GM12878 (cell line): ENCODE measurements around the gene NINL. TPM values are rescaled to one million over a fixed set of nuclear protein-coding genes. Genes with fewer than 3 reads are reported as not detected.

Source experiments
- ATAC-seq: fragments of 200-7000 bp; cut with Tn5 transposase; 3 replicates; pipeline ENCODE4 v1.9.1; 2020; ENCODE audit warnings: mild to moderate bottlenecking, moderate library complexity
- BruUV-seq: library from RNA; stranded (reverse); fragments of 400-500 nt; replicated peaks from 2 replicates; lab custom pipeline; 2021; lab: Mats Ljungman, UMichigan
- CTCF ChIA-PET: fragments of 300-600 bp; sonication (Branson Sonifier 250); formaldehyde crosslinking; extraction: SDS; loops from one replicate; lab custom pipeline; 2021; ENCODE audit warnings: inconsistent platforms; lab: Yijun Ruan, JAX
- POLR2A ChIA-PET: fragments of 350-600 bp; formaldehyde crosslinking; extraction: SDS; loops from one replicate; lab custom pipeline; 2021; ENCODE audit warnings: inconsistent platforms; lab: Charles Lee
- RAD21 ChIA-PET: fragments of 300-600 bp; sonication (Branson Sonifier 250); formaldehyde crosslinking; loops from one replicate; lab custom pipeline; 2023; ENCODE audit warnings: antibody characterized with exemption; ENCODE audit not compliant: unreplicated experiment; lab: Charles Lee
- SMC1A ChIA-PET: fragments of 300-600 bp; sonication (Branson Sonifier 250); formaldehyde crosslinking; loops from one replicate; lab custom pipeline; 2023; ENCODE audit not compliant: unreplicated experiment, uncharacterized antibody; lab: Charles Lee
- DNase-seq: peaks from one replicate; pipeline ENCODE4 v3.0.0-alpha.2; 2011; ENCODE audit warnings: low read depth, low spot score
- FAIRE-seq: peaks from 3 replicates; lab custom pipeline; 2011; peaks lifted over from hg19 to GRCh38; lab: Jason Lieb, UNC
- H2AFZ ChIP-seq: 2 replicates; pipeline ENCODE4 v1.6.0; 2011; ENCODE audit warnings: low read depth, low read length, control low read depth; ENCODE audit not compliant: control insufficient read depth
- H3K27ac ChIP-seq: 2 replicates; pipeline ENCODE4 v1.5.1; 2011; ENCODE audit warnings: control low read depth; ENCODE audit not compliant: control insufficient read depth, insufficient read depth
- H3K27me3 ChIP-seq, 2 experiments: replicated peaks in 1 of 2; 2 replicates each; pipeline versions ENCODE4 v1.6.0 to v1.6.1; 2011; ENCODE audit warnings: low read length in 1 of 2; ENCODE audit not compliant: control insufficient read depth in 2 of 2, insufficient read depth in 2 of 2
- H3K36me3 ChIP-seq, 2 experiments: 2 replicates each; pipeline ENCODE4 v1.5.1; 2011; ENCODE audit warnings: low read length in 1 of 2; ENCODE audit not compliant: control insufficient read depth in 2 of 2, insufficient read depth in 2 of 2
- H3K4me1 ChIP-seq: 2 replicates; pipeline ENCODE4 v1.6.1; 2011; ENCODE audit warnings: mild to moderate bottlenecking, low read length, moderate library complexity, mixed read lengths; ENCODE audit not compliant: control insufficient read depth, insufficient read depth
- H3K4me2 ChIP-seq: 2 replicates; pipeline ENCODE4 v1.6.0; 2011; ENCODE audit warnings: control low read depth; ENCODE audit not compliant: control insufficient read depth, insufficient read depth
- H3K4me3 ChIP-seq: fragments of 200-600 bp; sonication (generic); 2 replicates; pipeline ENCODE4 v1.5.1; 2016
- H3K79me2 ChIP-seq: 2 replicates; pipeline ENCODE4 v1.6.0; 2011; ENCODE audit warnings: low read length; ENCODE audit not compliant: control insufficient read depth, insufficient read depth
- H3K9ac ChIP-seq: 2 replicates; pipeline ENCODE4 v1.8.0; 2011; ENCODE audit warnings: low read length, control low read depth, mixed read lengths; ENCODE audit not compliant: control insufficient read depth, insufficient read depth
- H3K9me3 ChIP-seq: replicated peaks from 3 replicates; pipeline ENCODE4 v1.5.1; 2011; ENCODE audit warnings: mild to moderate bottlenecking, low read length; ENCODE audit not compliant: control insufficient read depth, insufficient read depth
- H4K20me1 ChIP-seq: 2 replicates; pipeline ENCODE4 v1.6.0; 2011; ENCODE audit not compliant: control insufficient read depth, insufficient read depth
- CHD4 ChIP-seq: fragments of 200-600 bp; sonication (generic); IDR thresholded peaks from 2 replicates; pipeline ENCODE4 v1.6.1; 2016; ENCODE audit warnings: mild to moderate bottlenecking
- ELK1 ChIP-seq: IDR thresholded peaks from 2 replicates; pipeline ENCODE4 v1.6.1; 2012; ENCODE audit warnings: low read depth, low read length, improper control_type of control experiment
- KAT2A ChIP-seq: conservative IDR thresholded peaks from 2 replicates; pipeline ENCODE4 v1.6.1; 2011; ENCODE audit warnings: low read depth, low read length; ENCODE audit not compliant: control insufficient read depth
- POU2F2 ChIP-seq: IDR thresholded peaks from 3 replicates; pipeline ENCODE4 v1.6.1; 2011; ENCODE audit warnings: low read depth, mild to moderate bottlenecking, low read length, borderline replicate concordance
- STAT3 ChIP-seq: IDR thresholded peaks from 2 replicates; pipeline ENCODE4 v1.6.1; 2011; ENCODE audit warnings: low read depth, low read length, improper control_type of control experiment
- TARDBP ChIP-seq: IDR thresholded peaks from 2 replicates; pipeline ENCODE4 v1.6.1; 2016; ENCODE audit warnings: borderline replicate concordance
- WRNIP1 ChIP-seq: IDR thresholded peaks from 2 replicates; pipeline ENCODE4 v1.6.1; 2011; ENCODE audit warnings: low read depth, low read length, improper control_type of control experiment, borderline replicate concordance
- ZBTB11 ChIP-seq: fragments of 450-650 bp; formaldehyde crosslinking; IDR thresholded peaks from 2 replicates; pipeline ENCODE4 v1.5.0; 2022; ENCODE audit warnings: mild to moderate bottlenecking, missing genetic modification characterization
- ZZZ3 ChIP-seq: IDR thresholded peaks from 2 replicates; pipeline ENCODE4 v1.6.1; 2011; ENCODE audit warnings: low read depth; ENCODE audit not compliant: control insufficient read depth, insufficient read length
- WGBS: methylation state at CpG from one replicate; pipeline ENCODE4 v1.1.6; 2016; ENCODE audit warnings: low lambda C conversion rate; ENCODE audit not compliant: insufficient replicate concordance, insufficient coverage; ENCODE audit errors: missing lambda C conversion rate; 5-methylcytosine and 5-hydroxymethylcytosine counted together
- in situ Hi-C: fragments of 300-500 bp; cut with MboI; formaldehyde crosslinking; loops from 9 replicates; pipeline ENCODE4 v1.14.3; 2018; ENCODE audit warnings: mixed read lengths
- intact Hi-C: fragments of 100-400 bp; cut with micrococcal nuclease; formaldehyde crosslinking; loops from one replicate; pipeline ENCODE4 v1.14.2; 2022; ENCODE audit not compliant: unreplicated experiment
- polyA plus RNA-seq, 11 experiments: library from polyadenylated mRNA; depleted of rRNA in 4 of 11; unstranded in 6 of 11; stranded (reverse) in 5 of 11; fragments of >200 nt; fragmentation: Nextera tagmentation in 4 of 11; fragmentation: Illumina TruSeq in 1 of 11; extraction: Ambion mirVana in 4 of 11; extraction: Trizol in 1 of 11; gene quantifications; 1 replicate in 1 of 11; 2 replicates in 10 of 11; pipeline versions ENCODE4 v1.2.1 to v1.2.3, GENCODE V29; 2011 to 2016; ENCODE audit warnings: inconsistent platforms in 2 of 11, missing spikeins in 2 of 11, low read depth in 1 of 11
- total RNA-seq, 4 experiments: library from RNA; depleted of rRNA in 3 of 4; stranded (reverse); fragments of >200 nt in 3 of 4; fragmentation: Illumina TruSeq in 1 of 4; extraction: Trizol in 1 of 4; gene quantifications; 2 replicates each; pipeline versions ENCODE4 v1.2.1 to v1.2.3, GENCODE V29; 2013 to 2021
- TF ChIP-seq, protein P1 (sequence below): IDR thresholded peaks from 2 replicates; pipeline ENCODE4 v1.6.1; 2012; ENCODE audit warnings: mild to moderate bottlenecking, low read depth, low read length
- TF ChIP-seq, protein P2 (sequence below): IDR thresholded peaks from 2 replicates; pipeline ENCODE4 v1.6.1; 2011; ENCODE audit warnings: borderline replicate concordance, low read depth, mild to moderate bottlenecking, moderate library complexity, mixed read lengths, low read length; ENCODE audit not compliant: insufficient read depth; ENCODE audit errors: extremely low read length
- TF ChIP-seq, protein P3 (sequence below): fragments of 450-650 bp; IDR thresholded peaks from 2 replicates; pipeline ENCODE4 v1.6.1; 2018; ENCODE audit warnings: borderline replicate concordance, mild to moderate bottlenecking; ENCODE audit not compliant: partially characterized antibody

NINL gene
- total and polyA plus RNA-seq, 10 of the 15 experiments (the other 5 are each of a cell fraction or from before 2014, with no cell fraction given): 0.04 to 0.77 (median 0.23) TPM; not detected in 1

GRCh38 chr20:25605148-25605547 is 19.8 kb upstream of the NINL start:
- Histone ChIP-seq H2AFZ (no peak overlapping the region), H3K9ac (no peak overlapping the region), H3K4me1 (no peaks in the 10 kb centered on the region), H3K27me3 (no peaks in the 10 kb centered on the region), H3K79me2 (no peaks in the 10 kb centered on the region), H3K27ac (no peak overlapping the region), H4K20me1 (no peaks in the 10 kb centered on the region), H3K9me3 (no peaks in the 10 kb centered on the region), H3K36me3 (no peaks in the 10 kb centered on the region), H3K4me2 (no peak overlapping the region), H3K4me3 (no peak overlapping the region)
- CTCF ChIA-PET: no interaction called here
- SMC1A ChIA-PET: no interaction called here
- POLR2A ChIA-PET: no interaction called here
- ATAC-seq (no peak), DNase-seq (no peak), FAIRE-seq (no peak)
- intact Hi-C loops: no loop called here
- no TSS peak for BruUV-seq
- WGBS: 73% methylated on average over 7 of the region's 7 CpGs
- in situ Hi-C loops: loop anchor here (25.0 kb wide), 1 partner anchor 557 kb away; no protein-coding TSS in a partner anchor
- RAD21 ChIA-PET: no interaction called here
- TF ChIP-seq, protein P1, sequence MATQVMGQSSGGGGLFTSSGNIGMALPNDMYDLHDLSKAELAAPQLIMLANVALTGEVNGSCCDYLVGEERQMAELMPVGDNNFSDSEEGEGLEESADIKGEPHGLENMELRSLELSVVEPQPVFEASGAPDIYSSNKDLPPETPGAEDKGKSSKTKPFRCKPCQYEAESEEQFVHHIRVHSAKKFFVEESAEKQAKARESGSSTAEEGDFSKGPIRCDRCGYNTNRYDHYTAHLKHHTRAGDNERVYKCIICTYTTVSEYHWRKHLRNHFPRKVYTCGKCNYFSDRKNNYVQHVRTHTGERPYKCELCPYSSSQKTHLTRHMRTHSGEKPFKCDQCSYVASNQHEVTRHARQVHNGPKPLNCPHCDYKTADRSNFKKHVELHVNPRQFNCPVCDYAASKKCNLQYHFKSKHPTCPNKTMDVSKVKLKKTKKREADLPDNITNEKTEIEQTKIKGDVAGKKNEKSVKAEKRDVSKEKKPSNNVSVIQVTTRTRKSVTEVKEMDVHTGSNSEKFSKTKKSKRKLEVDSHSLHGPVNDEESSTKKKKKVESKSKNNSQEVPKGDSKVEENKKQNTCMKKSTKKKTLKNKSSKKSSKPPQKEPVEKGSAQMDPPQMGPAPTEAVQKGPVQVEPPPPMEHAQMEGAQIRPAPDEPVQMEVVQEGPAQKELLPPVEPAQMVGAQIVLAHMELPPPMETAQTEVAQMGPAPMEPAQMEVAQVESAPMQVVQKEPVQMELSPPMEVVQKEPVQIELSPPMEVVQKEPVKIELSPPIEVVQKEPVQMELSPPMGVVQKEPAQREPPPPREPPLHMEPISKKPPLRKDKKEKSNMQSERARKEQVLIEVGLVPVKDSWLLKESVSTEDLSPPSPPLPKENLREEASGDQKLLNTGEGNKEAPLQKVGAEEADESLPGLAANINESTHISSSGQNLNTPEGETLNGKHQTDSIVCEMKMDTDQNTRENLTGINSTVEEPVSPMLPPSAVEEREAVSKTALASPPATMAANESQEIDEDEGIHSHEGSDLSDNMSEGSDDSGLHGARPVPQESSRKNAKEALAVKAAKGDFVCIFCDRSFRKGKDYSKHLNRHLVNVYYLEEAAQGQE: no peak
- TF ChIP-seq, protein P2, sequence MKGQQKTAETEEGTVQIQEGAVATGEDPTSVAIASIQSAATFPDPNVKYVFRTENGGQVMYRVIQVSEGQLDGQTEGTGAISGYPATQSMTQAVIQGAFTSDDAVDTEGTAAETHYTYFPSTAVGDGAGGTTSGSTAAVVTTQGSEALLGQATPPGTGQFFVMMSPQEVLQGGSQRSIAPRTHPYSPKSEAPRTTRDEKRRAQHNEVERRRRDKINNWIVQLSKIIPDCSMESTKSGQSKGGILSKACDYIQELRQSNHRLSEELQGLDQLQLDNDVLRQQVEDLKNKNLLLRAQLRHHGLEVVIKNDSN: no peak
- TF ChIP-seq, protein P3, sequence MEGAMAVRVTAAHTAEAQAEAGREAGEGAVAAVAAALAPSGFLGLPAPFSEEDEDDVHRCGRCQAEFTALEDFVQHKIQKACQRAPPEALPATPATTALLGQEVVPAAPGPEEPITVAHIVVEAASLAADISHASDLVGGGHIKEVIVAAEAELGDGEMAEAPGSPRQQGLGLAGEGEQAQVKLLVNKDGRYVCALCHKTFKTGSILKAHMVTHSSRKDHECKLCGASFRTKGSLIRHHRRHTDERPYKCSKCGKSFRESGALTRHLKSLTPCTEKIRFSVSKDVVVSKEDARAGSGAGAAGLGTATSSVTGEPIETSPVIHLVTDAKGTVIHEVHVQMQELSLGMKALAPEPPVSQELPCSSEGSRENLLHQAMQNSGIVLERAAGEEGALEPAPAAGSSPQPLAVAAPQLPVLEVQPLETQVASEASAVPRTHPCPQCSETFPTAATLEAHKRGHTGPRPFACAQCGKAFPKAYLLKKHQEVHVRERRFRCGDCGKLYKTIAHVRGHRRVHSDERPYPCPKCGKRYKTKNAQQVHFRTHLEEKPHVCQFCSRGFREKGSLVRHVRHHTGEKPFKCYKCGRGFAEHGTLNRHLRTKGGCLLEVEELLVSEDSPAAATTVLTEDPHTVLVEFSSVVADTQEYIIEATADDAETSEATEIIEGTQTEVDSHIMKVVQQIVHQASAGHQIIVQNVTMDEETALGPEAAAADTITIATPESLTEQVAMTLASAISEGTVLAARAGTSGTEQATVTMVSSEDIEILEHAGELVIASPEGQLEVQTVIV: no peak
- TF ChIP-seq CHD4 (no peak), ZBTB11 (CRISPR knock-in tag) (no peak), KAT2A (no peak), STAT3 (no peak), TARDBP (no peak), WRNIP1 (no peak), ZZZ3 (no peak), POU2F2 (no peak), ELK1 (no peak)
